Measurements from ENCODE around the gene IFI6.
A peak's percentile ranks its signal among the peaks of the same experiment; 100 is the strongest.

The IFI6 gene

GRCh38 chr1:27669876-27670275, 2.1 kb downstream of the IFI6 start:
- no peak for DNase-seq

DNA sequence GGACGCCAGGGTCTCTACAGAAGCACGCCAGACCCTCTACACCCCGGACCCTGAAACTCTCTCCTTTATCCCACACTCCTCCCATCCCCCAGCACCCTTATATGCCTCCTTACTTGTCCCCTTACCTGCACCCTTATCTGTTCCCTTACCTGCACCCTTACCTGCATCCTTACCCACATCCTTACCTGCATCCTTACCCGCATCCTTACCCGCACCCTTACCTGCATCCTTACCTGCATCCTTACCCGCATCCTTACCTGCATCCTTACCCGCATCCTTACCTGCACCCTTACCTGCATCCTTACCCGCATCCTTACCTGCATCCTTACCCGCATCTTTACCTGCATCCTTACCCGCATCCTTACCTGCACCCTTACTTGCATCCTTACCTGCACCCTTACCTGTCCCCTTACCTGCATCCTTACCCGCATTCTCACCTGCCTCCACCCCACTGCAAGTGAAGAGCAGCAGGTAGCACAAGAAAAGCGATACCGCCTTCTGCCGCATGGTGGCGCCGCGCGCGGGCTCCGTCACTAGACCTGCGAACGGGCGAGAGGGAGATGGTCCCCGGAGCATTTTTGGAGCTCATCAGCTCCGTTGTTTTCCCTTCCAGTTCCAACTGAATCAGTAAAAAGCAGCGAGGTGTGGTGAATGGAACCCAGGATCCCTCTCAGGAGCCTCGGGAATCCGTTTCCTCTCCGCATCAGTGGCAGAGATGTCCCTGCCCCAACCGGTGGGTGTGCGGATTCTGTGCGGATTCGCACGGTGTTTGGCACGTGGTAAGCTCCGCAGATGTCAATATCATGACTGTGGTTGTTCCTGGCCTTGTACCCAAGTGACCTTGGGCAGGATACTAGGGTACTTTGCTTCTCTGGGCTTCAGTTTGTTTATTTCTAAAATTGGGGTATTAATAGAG, 2.9 kb downstream of the IFI6 start:
- DNase-seq = peak; percentile 64

- DNase-seq = no peak
Measured at GRCh38 chr1:27668121-27668807, 3.7 kb downstream of the IFI6 start.

GRCh38 chr1:27666791-27667254, 5.2 kb downstream of the IFI6 start:
- DNase-seq = peak; percentile 57

DNA sequence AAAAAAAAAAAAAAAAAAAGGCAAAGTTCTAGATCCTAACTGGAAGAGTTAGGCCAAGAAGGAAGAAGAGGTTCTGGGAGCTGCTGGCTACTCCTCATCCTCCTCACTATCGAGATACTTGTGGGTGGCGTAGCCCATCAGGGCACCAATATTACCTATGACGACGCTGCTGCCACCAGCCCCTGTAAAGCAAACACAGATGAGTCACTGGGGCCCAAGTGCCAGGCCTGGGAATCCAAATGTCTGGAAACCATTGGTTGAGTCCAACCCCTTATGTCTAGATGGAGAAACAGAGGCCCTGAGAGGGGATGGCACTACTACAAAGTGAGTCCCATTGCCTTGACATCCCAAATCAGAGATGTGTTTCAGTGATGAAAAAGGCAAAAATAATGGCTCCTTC, 5.7 kb downstream of the IFI6 start:
- DNase-seq = no peak

DNA sequence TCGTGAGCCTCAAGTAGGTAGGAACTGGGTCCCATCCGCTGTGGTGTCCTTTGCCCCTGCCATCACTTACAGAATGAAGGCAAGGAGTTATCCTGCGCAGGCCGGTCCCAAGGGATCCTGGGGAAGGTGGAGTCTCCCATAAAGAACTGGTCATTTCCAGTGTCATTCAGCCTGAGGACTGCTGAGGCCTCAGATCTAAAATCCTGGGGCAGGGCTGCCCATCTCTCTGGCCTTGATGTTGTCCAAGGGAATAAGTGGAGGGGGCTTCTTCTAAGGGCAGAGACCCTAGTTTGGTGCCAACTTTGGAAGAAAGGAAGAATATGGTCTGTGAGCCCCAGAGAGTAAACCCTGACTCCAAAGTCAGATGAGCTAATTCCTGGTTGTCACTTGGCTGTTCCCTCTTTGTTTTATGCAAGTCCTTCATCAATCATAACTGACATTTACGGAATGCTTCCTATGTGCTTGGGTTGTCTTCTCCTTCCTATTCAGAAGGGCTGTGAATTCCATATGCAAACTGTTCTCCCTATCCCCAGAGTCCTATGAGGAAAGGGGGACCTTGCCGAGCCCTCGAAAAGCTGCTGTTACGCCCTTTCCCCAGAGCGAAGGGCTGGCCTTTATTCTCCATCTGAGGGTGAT, 6.9 kb downstream of the IFI6 start:
- DNase-seq = no peak

DNA sequence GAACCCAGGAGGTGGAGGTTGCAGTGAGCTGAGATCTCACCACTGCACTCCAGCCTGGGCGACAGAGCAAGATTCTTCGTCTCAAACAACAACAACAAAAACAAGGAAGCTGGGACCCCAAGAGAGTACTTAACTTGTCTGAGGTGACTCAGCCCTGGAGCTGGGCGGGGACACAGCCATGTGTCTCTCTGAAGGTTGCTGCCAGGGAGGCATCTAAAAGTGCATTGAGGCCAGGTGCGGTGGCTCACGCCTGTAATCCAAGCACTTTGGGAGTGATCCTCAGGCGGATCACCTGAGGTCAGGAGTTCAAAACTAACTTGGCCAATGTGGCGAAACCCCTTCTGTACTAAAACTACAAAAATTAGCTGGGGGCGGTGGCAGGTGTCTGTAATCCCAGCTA, 7.7 kb downstream of the IFI6 start:
- no peak for DNase-seq

GRCh38 chr1:27662707-27663393, 9.1 kb downstream of the IFI6 start:
- peak; percentile 86 for DNase-seq

DNA sequence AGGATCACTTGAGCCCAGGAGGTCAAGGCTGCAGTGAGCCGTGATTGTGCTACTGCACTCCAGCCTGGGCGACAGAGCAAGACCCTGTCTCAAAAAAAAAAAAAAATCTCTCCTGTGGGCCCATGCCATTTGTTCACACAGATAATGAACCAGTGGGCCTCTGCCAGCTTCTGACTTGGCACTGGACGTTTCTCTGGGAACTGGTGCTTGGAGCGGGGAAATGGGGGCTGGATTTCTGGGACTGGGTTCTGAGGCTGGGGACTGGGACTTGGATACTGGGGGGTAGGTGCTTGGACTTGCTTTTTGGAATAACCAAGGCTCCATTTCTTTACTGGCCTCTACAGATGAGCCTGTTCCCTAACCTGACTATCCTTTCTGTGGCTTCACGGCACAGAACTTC, 9.7 kb downstream of the IFI6 start:
- DNase-seq = no peak

DNA sequence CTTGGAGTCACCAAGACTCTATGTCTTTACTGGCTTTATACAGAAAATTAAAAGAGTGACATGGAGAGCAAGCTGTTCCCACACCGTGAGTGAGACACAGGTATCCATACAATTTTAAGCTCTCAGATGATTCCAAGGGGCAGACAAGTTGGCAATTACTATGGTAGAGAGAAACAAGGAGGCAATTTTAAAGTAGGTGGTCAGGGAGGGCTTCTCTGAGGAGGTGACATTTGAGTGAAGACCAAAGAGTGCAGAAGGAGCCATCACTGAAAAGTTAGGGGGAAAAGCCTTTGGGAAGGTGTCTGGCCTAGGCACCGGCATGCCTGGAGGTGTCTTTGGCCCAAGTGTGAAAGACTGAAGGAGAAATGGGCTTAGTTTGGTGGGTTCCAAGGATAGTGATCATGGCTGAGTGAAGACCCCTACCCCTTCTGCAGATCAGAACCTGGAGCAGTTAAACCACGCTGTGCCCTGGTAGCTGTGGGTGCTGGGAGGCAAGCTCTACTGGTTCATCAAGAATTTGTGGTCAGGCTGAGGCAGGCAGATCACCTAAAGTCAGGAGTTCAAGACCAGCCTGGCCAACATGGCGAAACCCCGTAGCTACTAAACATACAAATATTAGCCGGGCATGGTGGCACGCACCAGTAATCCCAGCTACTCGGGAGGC, 10.4 kb downstream of the IFI6 start:
- no peak for DNase-seq

DNA sequence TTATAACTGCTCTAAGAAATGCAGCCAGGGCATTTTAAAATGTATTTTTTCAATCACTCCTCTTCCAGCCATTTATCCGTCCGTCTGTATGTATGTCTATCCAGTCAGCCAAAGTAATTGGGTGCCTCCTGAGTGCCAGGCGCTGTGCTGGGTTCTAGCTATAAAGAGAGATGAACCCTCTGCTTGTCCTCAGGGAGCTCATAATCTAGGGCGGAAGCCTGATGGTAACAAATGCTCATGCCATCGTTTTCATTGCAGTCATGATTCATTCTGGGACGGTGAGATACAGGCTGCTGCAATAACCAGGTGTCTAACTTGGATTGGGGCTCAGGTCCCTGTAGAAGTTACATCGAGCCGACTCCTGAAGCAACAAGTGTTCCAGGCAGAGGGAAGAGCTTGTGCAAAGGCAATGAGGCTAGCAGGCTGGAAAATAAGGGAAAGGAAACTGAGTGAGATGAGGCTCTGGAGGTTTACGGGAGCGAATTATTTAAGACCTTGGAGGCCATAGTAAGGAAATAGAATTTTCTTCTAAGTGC, 11.6 kb downstream of the IFI6 start:
- no peak for DNase-seq

- DNase-seq = peak; percentile 87
Measured at GRCh38 chr1:27659497-27660299, 12.3 kb downstream of the IFI6 start.

- DNase-seq = no peak
Measured at GRCh38 chr1:27658951-27659496, 13.0 kb downstream of the IFI6 start.

GRCh38 chr1:27656157-27656893, 15.7 kb downstream of the IFI6 start:
- DNase-seq = no peak

- no peak for DNase-seq
Measured at GRCh38 chr1:27655151-27655937, 16.6 kb downstream of the IFI6 start.

DNA sequence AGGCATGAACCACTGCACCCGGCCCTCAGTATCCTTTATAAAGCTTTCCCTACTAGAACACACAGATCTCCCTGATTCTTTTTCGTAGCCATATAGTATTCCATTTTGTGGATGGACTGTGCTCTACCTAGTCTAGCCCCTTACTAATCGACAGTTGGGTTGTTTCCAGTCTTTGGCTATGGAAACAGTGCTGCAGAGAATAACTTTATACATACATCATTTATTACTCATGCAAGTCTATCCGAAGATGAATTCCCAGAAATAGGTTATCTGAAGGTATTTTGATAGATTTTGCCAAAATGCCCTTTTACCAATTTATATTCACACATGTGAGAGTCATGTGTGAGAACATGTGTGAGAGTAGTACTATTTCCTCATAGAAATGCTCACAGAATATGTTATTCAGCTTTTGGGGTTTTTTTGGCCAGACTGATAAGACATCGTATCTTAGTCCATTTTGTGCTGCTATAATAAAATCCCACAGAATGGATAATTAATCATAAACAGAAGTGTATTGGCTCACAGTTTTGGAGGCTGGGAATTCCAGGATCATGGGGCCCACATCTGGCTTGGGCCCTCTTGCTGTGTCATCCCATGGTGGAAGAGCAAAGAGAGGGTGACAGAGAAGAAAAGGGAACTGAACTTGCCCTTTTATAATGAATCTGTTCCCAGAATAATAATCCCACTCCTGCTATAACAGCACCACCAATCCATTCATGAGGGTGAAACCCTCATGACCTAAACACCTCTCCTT, 19.7 kb downstream of the IFI6 start:
- no peak for DNase-seq

DNA sequence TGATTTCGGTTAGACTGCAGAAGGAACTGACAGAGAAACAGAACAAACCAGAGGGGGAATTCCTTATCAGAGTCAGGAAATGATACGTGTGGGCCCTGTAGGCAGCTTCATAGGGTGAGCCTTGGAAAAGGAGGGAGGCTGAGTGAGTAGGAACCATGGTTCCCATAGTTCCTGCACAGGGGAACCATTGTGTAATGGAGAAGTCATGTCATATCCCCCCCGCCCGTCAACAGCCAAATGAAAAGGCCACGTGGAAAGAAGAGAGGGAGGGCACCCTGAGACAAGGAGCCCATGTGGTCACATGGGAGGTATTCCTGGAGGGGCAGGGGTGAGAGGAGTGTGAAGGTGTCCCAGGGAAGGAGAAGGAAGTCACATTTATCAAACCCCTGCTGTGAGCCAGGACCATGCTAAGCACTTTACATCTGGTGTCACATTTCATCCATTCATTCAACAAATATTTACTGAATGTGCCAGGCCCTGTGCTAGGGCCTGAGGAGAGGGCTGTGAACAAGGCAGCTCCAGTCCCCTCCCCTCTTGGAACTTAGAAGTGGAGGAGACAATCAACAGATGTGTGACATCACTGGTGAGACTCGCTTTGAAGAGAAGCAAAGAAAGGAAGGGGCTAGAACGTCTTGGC, 21.3 kb downstream of the IFI6 start:
- DNase-seq = no peak

DNA sequence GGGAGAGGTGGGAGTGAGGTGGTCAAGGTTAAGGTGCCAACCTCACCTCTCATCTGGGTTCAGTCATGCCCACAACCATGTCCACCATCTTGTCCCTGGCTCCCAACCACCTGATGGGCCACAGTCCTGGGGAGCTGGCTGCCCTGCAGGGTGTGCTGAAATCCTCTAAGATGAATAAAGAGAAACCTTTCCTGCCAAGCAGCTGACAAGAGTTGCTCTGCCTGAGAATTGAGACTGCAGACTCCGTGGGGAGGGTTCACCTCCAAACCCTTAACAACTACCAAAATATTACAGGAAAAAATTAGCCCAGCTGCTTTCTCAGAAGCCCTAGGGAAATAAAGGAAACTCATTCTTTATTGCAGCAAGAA, 21.8 kb downstream of the IFI6 start:
- DNase-seq = no peak
